ENCODE data around the gene LTO1.

LTO1 gene, protein sequence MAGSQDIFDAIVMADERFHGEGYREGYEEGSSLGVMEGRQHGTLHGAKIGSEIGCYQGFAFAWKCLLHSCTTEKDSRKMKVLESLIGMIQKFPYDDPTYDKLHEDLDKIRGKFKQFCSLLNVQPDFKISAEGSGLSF

DNA sequence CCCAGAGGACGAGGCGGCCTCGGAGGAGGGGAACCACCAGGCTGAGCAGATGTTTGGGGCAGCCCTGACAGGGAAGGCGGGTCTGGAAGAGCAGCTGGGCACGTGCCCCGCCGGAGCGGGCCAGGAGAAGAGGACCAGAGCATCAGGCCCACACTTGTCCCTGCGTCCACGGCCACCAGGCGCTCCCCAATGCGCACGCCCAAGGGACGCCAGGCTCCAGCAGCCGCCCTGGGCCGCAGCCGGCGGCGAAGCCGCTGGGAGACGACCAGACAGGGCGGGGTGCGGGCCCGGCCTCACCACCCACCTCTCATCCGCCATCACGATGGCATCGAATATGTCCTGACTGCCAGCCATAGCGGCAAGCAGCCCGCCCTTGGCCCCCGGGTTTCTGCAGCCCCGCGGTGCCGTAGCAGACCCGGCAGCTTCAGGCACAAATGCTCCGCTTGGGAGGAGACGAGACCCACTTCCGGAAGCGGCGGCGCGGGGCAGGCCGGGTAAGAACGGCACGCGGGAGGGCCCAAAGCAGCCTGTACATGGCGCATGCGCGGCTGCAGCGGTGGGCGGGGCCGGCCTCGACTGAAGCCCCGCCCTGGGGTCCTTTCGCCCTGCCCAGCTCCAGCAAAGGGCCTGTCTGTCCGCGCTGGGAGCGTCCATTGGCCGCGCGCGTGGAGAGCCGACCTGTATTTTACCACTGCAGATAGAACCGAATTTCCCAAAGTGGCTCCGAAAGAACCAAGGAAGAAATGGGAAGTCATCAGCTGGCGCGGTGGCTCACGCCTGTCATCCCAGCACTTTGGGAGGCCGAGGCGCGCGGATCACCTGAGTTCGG lies at the start of gene LTO1:
TSS of gene LTO1 (minus strand) at position 468 of the 829 bp plus-strand sequence. CDS start at position 354, 114 bp downstream.
- peak; percentile 95 for DNase-seq

- DNase-seq, result no peak
Measured at GRCh38 chr11:69721745-69722144, 46.6 kb upstream of the LTO1 start.

DNA sequence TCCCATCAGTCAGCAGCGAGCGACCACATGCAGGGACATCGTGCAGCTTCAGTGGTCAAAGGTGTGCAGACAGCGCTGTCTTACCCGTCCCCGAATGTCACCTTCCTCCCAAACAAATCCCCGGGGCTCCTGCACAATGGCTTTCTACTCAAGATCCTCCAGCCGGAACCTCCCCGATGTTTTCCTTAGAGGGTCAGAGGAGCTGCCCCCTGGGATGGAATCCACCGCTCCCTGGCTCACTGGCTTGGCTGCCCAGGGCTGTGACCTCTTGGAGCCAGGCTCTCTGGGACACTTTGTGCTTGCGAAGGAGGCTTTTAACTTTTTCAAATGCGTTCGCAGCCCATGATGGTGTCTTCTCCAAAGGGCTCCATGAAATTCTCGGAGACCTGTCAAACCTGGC lies 46.0 kb upstream of the LTO1 start:
- no peak for DNase-seq

- DNase-seq, result no peak
Measured at GRCh38 chr11:69718912-69719311, 43.8 kb upstream of the LTO1 start.

- DNase-seq, result peak; percentile 16
Measured at GRCh38 chr11:69718147-69718546, 43.0 kb upstream of the LTO1 start.

- DNase-seq, result no peak
Measured at GRCh38 chr11:69716891-69717747, 42.0 kb upstream of the LTO1 start.

DNA sequence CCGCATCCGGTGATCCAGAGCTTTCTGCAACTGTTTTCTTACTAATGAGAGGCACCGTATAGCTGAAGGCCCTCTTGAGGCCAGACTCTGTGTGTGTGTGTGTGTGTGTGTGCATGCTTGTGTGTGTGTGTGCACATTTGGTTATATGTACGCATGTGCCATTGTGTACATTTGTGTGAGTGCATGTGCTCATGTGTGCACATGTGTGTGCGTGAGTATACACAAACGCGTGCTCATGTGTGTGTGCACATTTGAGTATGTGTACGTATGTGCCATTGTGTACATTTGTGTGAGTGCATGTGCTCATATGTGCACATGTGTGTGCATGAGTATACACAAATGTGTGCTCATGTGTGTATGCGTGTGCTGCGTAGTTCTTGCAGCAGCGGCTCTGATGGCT lies 40.9 kb upstream of the LTO1 start:
- no peak for DNase-seq

- DNase-seq, result no peak
Measured at GRCh38 chr11:69715446-69715845, 40.3 kb upstream of the LTO1 start.

- peak; percentile 25 for DNase-seq
Measured at GRCh38 chr11:69711822-69712801, 37.0 kb upstream of the LTO1 start.

DNA sequence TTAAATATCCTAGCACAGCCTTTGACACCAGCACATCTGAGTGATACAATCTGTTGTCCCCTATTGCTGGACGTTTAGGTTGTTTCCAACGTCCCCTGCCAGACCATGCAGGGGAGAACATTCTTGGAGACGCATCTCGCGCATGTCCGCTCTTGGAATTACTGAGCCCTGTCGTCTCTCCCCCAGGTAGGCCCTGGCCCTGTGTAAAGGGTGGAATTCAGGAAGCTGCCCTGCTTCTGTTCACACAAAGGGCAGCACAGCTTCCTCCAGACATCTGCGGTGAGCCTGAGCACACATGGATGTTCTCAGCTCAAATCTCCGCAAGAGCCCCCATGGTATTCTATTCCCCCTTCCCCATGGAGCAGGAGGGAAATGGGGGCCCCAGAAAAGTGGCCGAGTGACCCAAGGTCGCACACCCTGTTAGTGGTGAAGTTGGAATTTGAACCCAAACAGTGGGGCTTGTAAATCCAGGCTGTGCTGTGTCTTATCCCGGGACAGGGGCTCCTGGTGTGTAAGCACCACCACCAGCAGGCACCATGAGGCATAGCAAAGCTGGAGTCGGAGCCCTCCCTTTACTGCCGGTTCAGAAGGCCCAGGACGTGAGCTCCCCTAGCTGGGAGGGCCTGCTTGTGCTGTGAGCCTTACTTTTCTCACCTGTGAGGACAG lies 33.7 kb upstream of the LTO1 start:
- DNase-seq, result no peak

DNA sequence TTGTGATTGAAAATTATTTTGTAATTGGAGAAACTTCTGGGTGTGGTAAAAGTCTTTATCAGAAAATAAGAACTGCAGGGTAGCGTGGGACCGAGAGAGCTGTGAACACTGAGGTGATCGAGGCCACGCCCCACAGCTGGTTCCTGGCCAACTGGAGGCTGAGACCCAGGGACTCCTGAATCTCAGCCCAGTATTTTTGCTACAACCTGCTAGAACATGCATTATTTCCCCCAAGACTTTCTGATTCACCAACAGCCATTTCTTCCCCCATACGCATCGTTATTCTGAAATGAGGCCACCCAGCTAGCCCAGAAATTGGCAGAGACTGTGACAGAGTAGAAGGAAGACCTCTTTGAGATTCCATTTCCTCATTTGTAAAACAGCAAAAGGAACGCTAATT lies 32.0 kb upstream of the LTO1 start:
- DNase-seq, result no peak

- DNase-seq, result no peak
Measured at GRCh38 chr11:69705901-69706787, 31.0 kb upstream of the LTO1 start.

DNA sequence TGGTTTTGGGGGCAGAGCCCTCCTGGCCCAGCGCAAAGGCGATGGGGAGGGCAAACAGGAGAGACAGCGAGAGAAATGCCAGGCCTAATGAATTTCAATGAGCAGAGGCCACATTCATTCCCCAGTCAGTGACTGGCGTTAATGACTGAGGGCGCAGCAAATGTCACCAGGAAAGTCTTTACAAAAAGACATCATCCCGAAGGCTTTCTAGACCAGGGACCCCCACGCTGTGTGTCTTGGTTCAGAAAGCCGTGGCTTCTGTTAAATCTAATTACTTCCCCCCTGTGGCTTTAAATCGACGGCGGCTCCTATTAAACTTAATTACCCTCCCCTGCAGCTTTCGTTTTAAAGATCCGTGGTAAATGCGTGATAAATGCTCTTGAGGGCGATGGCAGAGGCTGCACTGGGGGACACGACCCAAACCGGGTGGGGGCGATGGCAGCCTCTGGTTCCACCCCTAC lies 30.2 kb upstream of the LTO1 start:
- DNase-seq, result no peak

GRCh38 chr11:69704508-69705253 lies 29.5 kb upstream of the LTO1 start:
- DNase-seq, result no peak

GRCh38 chr11:69703768-69704507 lies 28.8 kb upstream of the LTO1 start, which contains the start of gene FGF19:
Gene FGF19 (minus strand): TSS chr11:69704022. CDS start chr11:69703876, 146 bp downstream.
- DNase-seq, result no peak

DNA sequence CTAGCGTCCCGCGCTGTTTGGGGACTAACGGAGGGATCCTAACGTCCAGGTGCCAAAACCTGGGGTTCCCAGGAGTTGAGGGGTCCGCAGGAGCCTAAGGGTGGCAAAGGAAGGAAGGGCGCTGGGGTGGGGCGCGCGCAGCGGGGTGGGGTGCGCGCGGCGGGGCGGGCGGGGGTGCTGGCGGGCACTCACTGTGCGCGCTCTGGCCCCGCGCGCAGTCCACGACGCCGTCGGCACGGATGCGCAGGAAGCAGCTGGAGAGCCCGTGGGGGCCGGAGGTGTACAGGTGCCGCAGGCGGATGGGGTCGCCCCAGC lies 28.3 kb upstream of the LTO1 start:
- DNase-seq, result no peak

- no peak for DNase-seq
Measured at GRCh38 chr11:69702769-69703452, 27.8 kb upstream of the LTO1 start.

GRCh38 chr11:69702239-69702691 lies 27.1 kb upstream of the LTO1 start:
- DNase-seq, result no peak

Data from stimulated activated CD4-positive, alpha-beta T cell treated with anti-CD3 and anti-CD28 coated beads, Interleukin-1b, Interleukin-23, amount 100 ng/mL, for 48 hours (primary cell).